ENCODE data around the gene ANAPC10. TPM values are rescaled to one million over a fixed set of nuclear protein-coding genes. Genes with fewer than 3 reads are reported as not detected.

The ANAPC10 gene, protein sequence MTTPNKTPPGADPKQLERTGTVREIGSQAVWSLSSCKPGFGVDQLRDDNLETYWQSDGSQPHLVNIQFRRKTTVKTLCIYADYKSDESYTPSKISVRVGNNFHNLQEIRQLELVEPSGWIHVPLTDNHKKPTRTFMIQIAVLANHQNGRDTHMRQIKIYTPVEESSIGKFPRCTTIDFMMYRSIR
- total RNA-seq, result 10 to 100 TPM; 16.8 to 20.2 TPM

DNA sequence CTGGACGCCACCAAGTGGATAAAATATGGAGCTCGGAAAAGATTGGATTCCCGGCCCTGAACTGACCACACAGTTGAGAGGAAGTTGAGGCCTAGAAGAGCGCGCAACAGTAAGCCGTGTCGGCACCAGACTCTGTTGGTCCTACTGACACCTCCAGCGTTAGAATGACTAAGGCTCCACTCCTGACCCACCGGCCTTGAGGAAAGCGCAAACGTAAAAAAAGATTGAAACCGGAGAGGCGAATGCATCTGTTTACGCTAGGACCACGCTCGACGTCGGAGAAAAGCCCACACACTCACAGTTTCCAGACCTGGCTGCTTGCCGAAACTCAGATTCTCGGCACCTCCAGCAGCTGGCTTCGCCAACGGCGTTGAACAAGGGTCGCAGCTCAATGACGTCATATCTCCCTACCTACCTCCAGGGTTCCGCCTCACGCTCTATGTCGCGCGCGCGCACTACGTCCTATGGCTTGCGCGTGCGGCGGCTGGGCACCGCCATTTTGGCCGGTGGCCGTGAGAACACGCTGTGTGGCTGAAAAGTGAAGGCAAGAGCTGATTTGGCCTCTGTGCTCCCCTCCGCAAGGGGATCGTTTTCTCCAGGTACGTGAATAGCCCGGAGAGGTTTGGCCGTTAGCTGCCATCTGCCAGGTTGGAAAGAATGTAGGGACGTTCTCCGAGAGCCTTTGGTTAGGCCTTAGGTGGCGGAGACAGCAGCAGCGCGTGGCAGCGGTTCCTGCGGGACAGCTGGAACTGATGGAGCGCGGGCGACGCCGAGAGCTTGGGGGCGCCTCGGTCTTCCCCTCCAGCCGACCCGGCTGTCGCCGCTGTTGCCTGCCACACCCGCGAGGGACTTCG, at the start of gene ANAPC10, which contains the start of gene ABCE1:
Gene ANAPC10, minus strand, starts transcription at position 376 of the 854 bp plus-strand sequence. CDS start 2,097 bp downstream, outside the sequence.
Gene ABCE1, plus strand, starts transcription at position 491 of the 854 bp plus-strand sequence. CDS start 6,102 bp downstream, outside the sequence.

Other genes with a start within 250 kb of the ANAPC10 start
- 10 to 100 TPM; 69.1 to 73.3 TPM for gene ABCE1, start 115 bp upstream of the ANAPC10 start, total RNA-seq
- 10 to 100 TPM; 42.7 to 49.0 TPM for gene OTUD4, start 82.4 kb upstream of the ANAPC10 start, total RNA-seq

All from activated naive CD4-positive, alpha-beta T cell treated with anti-CD3 and anti-CD28 coated beads, Interleukin-2, amount 10 ng/mL, durations not matched to agents 5 hours and 36 hours (primary cell).